Measurements from ENCODE around the gene ADAMTS1.
"Not testable (repeated sequence)": the region's sequence is repeated elsewhere in the genome, so short reads cannot be mapped to it uniquely, and the experiment has no call there.

The ADAMTS1 gene

DNA sequence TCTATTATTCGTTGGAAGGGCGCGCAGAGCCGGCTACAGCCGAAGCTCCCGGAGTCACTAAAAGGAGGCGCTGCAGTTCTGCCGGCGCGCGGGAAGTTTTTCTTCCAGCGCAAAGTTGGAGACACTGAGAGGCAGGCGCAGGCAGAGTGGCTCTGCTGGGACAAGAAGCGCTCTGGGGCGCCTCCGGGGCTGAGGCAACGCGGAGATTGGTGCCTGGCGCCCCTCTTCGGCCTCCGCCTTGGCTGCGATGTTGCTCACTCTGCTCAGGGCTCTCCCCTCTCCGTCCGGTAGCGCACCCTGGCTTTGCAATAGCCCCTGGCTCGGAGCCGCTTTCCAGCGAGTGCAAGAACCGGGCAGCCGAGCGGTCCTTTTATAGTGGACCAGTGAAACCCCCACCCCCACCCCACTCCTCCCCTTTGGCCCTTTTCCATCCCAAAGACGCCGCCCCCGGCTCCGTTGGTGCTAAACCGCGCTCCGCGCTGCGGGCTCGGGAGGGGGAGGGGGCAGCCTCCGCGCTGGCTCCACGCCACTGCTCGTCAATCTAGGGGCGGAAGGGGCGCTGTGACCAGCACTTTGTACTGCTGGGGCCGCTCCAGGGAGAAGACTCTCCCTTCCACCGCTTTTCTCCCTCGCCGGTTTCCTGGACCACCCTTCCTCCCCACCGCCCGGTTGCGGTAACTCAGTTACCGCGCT, at the start of gene ADAMTS1:
TSS of gene ADAMTS1 (minus strand) at position 344 of the 693 bp plus-strand sequence. CDS start 455 bp downstream, outside the sequence.
- peak; percentile 95 for DNase-seq (ENCODE audit: low spot score)

- DNase-seq (ENCODE audit: low spot score): no peak
Measured at GRCh38 chr21:26892151-26892550, 46.9 kb upstream of the ADAMTS1 start.

DNA sequence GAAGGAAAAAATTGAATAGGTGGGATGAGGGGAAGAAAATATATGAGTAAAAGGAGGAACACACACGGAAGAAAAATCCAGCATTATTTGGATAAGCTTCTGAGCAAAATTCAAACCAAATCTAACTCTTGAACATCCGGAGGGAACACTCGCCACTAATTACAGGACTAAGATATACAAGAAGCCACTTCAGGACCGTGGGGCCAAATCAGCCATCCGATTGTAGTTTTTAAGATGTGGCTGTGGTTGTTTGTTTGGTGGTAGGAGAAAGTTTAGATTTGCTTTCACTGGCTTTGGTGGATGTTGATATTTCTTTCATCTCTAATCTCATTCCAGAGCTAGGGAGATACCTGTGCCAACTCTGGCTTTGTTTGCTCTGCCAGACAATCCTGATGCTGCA, 43.7 kb upstream of the ADAMTS1 start:
- DNase-seq (ENCODE audit: low spot score): no peak

GRCh38 chr21:26888256-26888655, 43.0 kb upstream of the ADAMTS1 start:
- no peak for DNase-seq (ENCODE audit: low spot score)

DNA sequence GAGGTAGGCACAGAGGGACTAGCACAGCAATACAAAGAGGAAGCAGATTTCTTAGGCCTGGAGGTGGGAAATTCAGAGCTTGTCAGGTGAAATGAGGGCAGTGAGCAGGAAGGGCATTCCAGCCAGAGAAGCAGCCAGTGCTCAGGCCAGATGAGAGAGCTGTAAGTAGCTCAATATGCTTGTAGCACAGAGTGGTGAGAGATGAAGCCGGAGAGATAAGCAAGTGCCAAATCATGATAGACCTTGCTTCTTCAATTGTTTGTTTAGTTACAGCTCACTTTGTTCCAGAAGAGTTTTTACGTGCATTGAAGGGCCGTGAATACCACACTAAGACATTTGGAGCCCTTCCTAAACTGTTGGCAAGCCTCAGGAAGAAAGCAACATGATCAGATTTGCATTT, 42.0 kb upstream of the ADAMTS1 start:
- no peak for DNase-seq (ENCODE audit: low spot score)

DNA sequence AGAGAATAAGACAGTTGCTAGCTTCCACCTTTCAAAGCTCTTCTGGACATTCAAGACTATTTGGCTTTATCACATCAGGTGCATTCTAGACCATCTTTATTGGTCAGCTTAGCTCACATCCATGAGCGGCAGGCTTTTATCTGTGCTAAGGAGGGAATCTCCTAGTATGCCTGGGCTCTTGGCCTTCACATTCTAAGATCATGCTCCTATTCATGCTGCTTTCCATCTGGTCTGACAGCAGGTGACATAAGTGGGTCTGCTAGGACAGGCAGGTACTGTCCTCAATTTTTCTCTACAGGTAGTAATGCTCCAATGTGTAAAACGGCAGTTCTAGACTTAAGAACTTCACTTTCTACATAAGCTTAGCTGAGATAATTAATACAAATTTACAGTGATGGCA, 39.2 kb upstream of the ADAMTS1 start:
- no peak for DNase-seq (ENCODE audit: low spot score)

GRCh38 chr21:26883768-26884167, 38.6 kb upstream of the ADAMTS1 start:
- DNase-seq (ENCODE audit: low spot score): no peak

- DNase-seq (ENCODE audit: low spot score): no peak
Measured at GRCh38 chr21:26881504-26882228, 36.5 kb upstream of the ADAMTS1 start.

GRCh38 chr21:26877018-26877417, 31.8 kb upstream of the ADAMTS1 start:
- DNase-seq (ENCODE audit: low spot score): no peak

DNA sequence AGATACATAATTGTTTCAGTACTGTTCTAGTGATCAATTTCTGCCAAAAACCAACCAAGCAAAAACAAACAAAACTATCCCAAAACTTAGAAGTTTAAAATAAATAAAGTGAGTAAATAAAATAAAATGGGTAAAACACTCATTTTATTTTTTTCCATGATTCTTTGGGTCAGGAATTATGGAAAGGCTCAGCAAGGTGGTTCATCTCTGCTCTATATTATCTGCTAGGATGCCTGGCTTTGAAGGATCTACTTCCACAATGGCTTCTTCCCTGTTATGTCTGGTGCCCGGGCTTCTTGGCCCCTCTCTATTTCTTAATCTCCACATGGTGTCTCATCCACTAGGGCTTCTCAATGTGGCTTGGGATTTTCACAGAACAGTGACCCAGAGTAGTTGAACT, 29.1 kb upstream of the ADAMTS1 start:
- no peak for DNase-seq (ENCODE audit: low spot score)

- no peak for DNase-seq (ENCODE audit: low spot score)
Measured at GRCh38 chr21:26865857-26866256, 20.6 kb upstream of the ADAMTS1 start.

DNA sequence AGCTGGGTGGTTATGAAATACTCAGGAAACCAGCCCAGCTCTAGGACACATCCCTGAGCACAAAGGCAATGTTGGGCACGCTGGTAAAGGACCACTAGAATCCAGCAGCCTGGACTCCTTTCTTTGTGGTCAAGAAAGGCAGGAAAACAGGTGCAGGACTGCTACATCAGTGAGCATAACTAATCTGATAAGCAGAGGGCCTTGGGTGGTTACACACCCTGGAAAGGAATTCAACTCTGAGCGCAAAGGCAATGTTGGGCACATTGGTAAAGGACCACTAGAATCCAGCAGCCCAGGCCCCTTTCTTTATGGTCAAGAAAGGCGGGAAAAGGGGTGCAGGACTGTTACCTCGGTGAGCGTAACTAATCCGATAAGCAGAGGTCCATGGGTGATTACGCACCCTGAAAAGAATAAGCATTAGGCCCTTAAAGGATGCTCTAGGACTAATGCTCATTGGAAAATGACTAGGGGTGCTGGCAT, 11.7 kb upstream of the ADAMTS1 start:
- not testable (repeated sequence) for DNase-seq (ENCODE audit: low spot score)

GRCh38 chr21:26854695-26855094, 9.5 kb upstream of the ADAMTS1 start:
- DNase-seq (ENCODE audit: low spot score): not testable (repeated sequence)

DNA sequence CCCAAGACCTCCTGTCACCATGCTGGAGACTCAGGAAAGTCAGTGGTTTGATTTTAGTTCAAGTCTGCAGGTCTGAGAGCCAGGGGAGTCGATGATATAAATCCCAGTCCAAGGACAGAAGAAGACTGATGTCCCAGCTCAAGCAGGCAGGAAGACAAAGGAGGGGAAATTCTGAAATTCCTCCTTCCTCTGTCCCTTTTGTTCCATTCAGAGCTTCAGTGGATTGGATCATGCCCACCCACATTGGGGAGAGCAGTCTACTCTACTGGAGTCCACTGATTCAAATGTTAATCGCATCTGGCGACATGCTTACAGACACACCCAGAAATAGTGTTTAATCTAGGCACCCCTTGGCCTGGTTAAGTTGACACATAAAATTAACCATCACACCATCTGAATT, 7.2 kb upstream of the ADAMTS1 start:
- no peak for DNase-seq (ENCODE audit: low spot score)

DNA sequence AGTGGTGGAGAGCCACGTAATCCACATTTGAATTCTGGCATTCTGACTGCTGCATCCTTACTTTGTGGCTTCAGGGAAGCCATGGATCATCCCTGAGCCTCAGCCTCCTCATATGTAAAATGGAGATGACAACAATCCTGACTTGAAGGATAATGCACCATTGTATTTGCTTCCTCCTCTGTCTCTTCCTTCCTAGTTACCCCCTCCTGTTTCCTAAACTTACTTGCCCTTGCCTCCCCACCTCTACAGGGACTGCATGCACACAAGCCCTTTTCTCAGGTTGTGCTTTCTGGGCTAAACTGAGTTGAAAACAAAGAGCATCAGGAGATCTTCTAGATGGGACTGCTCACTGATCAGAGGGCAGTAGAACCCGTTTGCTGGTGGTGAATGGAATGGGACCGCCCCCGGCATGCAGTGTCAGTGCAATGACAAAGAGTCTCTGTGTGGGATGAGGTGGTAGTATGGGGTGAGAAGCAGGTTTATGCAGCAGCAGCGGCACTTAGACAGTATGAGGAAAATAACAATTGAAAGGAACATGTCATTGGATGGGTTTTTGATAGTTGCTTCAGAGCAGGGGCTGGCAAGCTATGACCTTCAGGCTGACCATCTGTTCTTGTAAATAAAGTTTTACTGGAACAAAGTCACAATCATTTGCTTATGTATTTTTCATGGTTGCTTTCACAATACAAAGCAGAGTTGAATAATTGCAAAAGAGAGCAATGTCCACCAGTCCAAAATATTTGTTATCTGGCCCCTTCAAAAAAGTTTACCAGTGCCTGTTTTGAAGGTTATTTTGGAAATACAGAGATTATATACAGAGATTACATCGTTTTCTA, 6.1 kb upstream of the ADAMTS1 start:
- DNase-seq (ENCODE audit: low spot score): no peak

GRCh38 chr21:26850116-26850643, 5.0 kb upstream of the ADAMTS1 start:
- no peak for DNase-seq (ENCODE audit: low spot score)

- no peak for DNase-seq (ENCODE audit: low spot score)
Measured at GRCh38 chr21:26849428-26850115, 4.4 kb upstream of the ADAMTS1 start.

GRCh38 chr21:26847921-26848320, 2.7 kb upstream of the ADAMTS1 start:
- DNase-seq (ENCODE audit: low spot score): no peak

DNA sequence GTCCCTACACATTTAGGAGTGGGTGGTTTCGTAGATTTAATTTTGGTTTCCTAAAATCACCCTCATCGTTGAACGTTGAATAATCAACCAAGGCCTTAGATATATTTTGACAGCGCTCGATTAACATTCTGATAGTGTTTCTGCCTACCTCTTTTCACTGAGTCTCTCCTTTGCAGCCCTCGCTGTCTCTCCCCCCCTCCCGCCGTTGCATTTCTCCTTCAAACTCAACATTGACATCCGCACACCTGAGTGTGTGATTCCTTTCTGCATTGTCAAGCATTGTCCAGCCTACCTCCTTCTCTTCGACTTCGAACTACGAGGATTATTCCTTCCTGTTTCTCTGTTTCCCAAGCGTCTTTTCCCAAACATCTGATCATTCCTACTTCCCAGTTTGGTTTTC, 1.8 kb upstream of the ADAMTS1 start:
- no peak for DNase-seq (ENCODE audit: low spot score)

GRCh38 chr21:26846036-26846931, 1.1 kb upstream of the ADAMTS1 start:
- DNase-seq (ENCODE audit: low spot score): peak; percentile 84

GRCh38 chr21:26845759-26846035, 488 bp upstream of the ADAMTS1 start:
- DNase-seq (ENCODE audit: low spot score): no peak
